Measurements from ENCODE around the gene ZNF697. TPM values are rescaled to one million over a fixed set of nuclear protein-coding genes. Genes with fewer than 3 reads are reported as not detected.

The ZNF697 gene
- polyA plus RNA-seq, 1 donor (not counting 4 experiments of a cell fraction or from before 2014, with no cell fraction given), result 4.7 TPM

GRCh38 chr1:119633575-119633974 lies 14.5 kb downstream of the ZNF697 start:
- FAIRE-seq (no peak), DNase-seq (ENCODE audit: low read depth, low spot score) (no peak)
- H3K9me3 ChIP-seq (ENCODE audit: control insufficient read depth, low read depth, low read length), result no peaks in the 10 kb centered on the region
- H3K9me1 ChIP-seq (ENCODE audit: control insufficient read depth, extremely low read depth, insufficient read depth, low read length), result no peaks in the 10 kb centered on the region
- H4K20me1 ChIP-seq (ENCODE audit: control insufficient read depth, extremely low read depth, insufficient read depth, low read length), result peaks cover 11% of the 10 kb centered on the region
- no peaks in the 10 kb centered on the region for H3K27me3 ChIP-seq (ENCODE audit: control insufficient read depth, extremely low read depth, insufficient read depth, low read length)
- peaks cover 18% of the 10 kb centered on the region for H3K79me2 ChIP-seq (ENCODE audit: control insufficient read depth, insufficient read depth, low read length)
- no peak overlapping the region for H3K4me2 ChIP-seq (ENCODE audit: control insufficient read depth, extremely low read depth, insufficient read depth, low read depth, low read length)
- no peak overlapping the region for H3K27ac ChIP-seq (ENCODE audit: control insufficient read depth, insufficient read depth, low read length)
- no peak overlapping the region for H3K9ac ChIP-seq (ENCODE audit: control insufficient read depth, extremely low read depth, insufficient read depth, low read length)
- H3K4me3 ChIP-seq (ENCODE audit: control insufficient read depth in 2 of 3, extremely low read depth in 1 of 3, insufficient read depth in 2 of 3, low read depth in 1 of 3, low read length in 3 of 3), result no peak overlapping the region
- peaks cover 1 to 2% of the 10 kb centered on the region in 2 experiments for H3K36me3 ChIP-seq (ENCODE audit: control insufficient read depth in 2 of 2, extremely low read depth in 1 of 2, insufficient read depth in 2 of 2, low read length in 2 of 2)
- dilution Hi-C loops (cut with MboI; ENCODE audit: extremely low pct_ligation_motif_present, low sequenced_read_pairs), result no loop called here
- no peak overlapping the region for H2AFZ ChIP-seq (ENCODE audit: control insufficient read depth, low read length)
- H3K4me1 ChIP-seq (ENCODE audit: control insufficient read depth, extremely low read depth, insufficient read depth, low read length), result peaks cover 18% of the 10 kb centered on the region
- no peak for TF ChIP-seq EZH2 (IDR thresholded peaks at IDR 0.05; ENCODE audit: low read length)
- TF ChIP-seq CTCF (optimal IDR thresholded peaks at IDR 0.05 in 1 of 3, IDR thresholded peaks at IDR 0.05 in 1 of 3, conservative IDR thresholded peaks at IDR 0.05 in 1 of 3; ENCODE audit: extremely low read depth in 1 of 3, insufficient read depth in 2 of 3, low read length in 3 of 3), result no peak

DNA sequence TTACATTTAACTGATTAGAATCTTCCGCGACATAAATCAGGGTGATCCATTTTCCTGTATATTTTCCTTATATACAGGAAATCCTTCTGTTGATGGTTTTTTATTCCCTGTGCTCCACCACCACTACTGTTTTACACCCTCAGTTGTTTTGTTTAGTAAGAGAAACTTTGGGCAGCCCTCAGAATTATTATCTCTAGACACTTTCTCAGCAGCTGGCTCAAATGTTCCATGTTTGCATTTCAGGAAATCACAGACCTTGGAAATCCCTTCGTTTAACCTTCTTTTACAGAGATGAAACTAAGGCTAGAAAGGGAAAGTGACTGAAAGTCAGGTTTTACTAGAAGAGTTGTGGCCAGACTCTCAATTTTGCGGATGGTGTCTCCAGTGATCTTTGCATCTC lies 15.2 kb downstream of the ZNF697 start:
- H2AFZ ChIP-seq (ENCODE audit: control insufficient read depth, low read length), result no peak overlapping the region
- DNase-seq (ENCODE audit: low read depth, low spot score) (no peak), FAIRE-seq (no peak)
- no peaks in the 10 kb centered on the region for H3K9me1 ChIP-seq (ENCODE audit: control insufficient read depth, extremely low read depth, insufficient read depth, low read length)
- H3K79me2 ChIP-seq (ENCODE audit: control insufficient read depth, insufficient read depth, low read length), result peaks cover 16% of the 10 kb centered on the region
- H4K20me1 ChIP-seq (ENCODE audit: control insufficient read depth, extremely low read depth, insufficient read depth, low read length), result peaks cover 11% of the 10 kb centered on the region
- dilution Hi-C loops (cut with MboI; ENCODE audit: extremely low pct_ligation_motif_present, low sequenced_read_pairs), result no loop called here
- H3K4me2 ChIP-seq (ENCODE audit: control insufficient read depth, extremely low read depth, insufficient read depth, low read depth, low read length), result no peak overlapping the region
- no peak overlapping the region for H3K9ac ChIP-seq (ENCODE audit: control insufficient read depth, extremely low read depth, insufficient read depth, low read length)
- no peak overlapping the region for H3K4me3 ChIP-seq (ENCODE audit: control insufficient read depth in 2 of 3, extremely low read depth in 1 of 3, insufficient read depth in 2 of 3, low read depth in 1 of 3, low read length in 3 of 3)
- TF ChIP-seq EZH2 (IDR thresholded peaks at IDR 0.05; ENCODE audit: low read length) (no peak), CTCF (optimal IDR thresholded peaks at IDR 0.05 in 1 of 3, IDR thresholded peaks at IDR 0.05 in 1 of 3, conservative IDR thresholded peaks at IDR 0.05 in 1 of 3; ENCODE audit: extremely low read depth in 1 of 3, insufficient read depth in 2 of 3, low read length in 3 of 3) (no peak)
- no peak overlapping the region for H3K27ac ChIP-seq (ENCODE audit: control insufficient read depth, insufficient read depth, low read length)
- H3K4me1 ChIP-seq (ENCODE audit: control insufficient read depth, extremely low read depth, insufficient read depth, low read length), result peaks cover 18% of the 10 kb centered on the region
- H3K9me3 ChIP-seq (ENCODE audit: control insufficient read depth, low read depth, low read length), result no peaks in the 10 kb centered on the region
- H3K36me3 ChIP-seq (ENCODE audit: control insufficient read depth in 2 of 2, extremely low read depth in 1 of 2, insufficient read depth in 2 of 2, low read length in 2 of 2), result peaks cover 1 to 2% of the 10 kb centered on the region in 2 experiments
- H3K27me3 ChIP-seq (ENCODE audit: control insufficient read depth, extremely low read depth, insufficient read depth, low read length), result no peaks in the 10 kb centered on the region

Data from keratinocyte (primary cell).